ENCODE results near the gene GPR85. TPM values are rescaled to one million over a fixed set of nuclear protein-coding genes. Genes with fewer than 3 reads are reported as not detected.
"Not testable (repeated sequence)": the region's sequence is repeated elsewhere in the genome, so short reads cannot be mapped to it uniquely, and the experiment has no call there.

The GPR85 gene
- total RNA-seq, 6 experiments from 2014 or later = 2.7 to 5.6 (median 3.5) TPM

DNA sequence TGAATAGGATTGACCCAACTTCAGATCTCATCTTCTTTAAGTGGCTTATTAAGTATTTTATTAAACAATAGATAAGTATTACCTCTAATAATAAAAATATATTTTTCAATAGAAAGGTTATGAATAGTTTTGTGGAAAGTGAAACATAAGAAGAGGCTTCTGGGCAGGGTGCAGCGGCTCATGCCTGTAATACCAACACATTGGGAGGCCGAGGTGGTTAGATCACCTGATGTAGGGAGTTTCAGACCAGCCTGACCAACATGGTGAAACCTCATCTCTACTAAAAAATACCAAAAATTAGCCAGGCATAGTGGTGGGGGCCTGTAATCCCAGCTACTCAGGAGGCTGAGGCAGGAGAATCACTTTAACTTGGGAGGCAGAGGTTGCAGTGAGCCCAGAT lies 26.5 kb downstream of the GPR85 start:
- DNase-seq = no peak
- H3K9me3 Mint-ChIP-seq = no peaks in the 10 kb centered on the region
- no peaks in the 10 kb centered on the region for H3K27me3 Mint-ChIP-seq (ENCODE audit: insufficient read depth)
- no peaks in the 10 kb centered on the region for H3K36me3 Mint-ChIP-seq (ENCODE audit: low read depth)
- no peaks in the 10 kb centered on the region for H3K4me1 Mint-ChIP-seq (ENCODE audit: low read depth)
- H3K4me3 Mint-ChIP-seq = no peak overlapping the region
- no peak overlapping the region for H3K27ac Mint-ChIP-seq
- TF ChIP-seq, protein P1, sequence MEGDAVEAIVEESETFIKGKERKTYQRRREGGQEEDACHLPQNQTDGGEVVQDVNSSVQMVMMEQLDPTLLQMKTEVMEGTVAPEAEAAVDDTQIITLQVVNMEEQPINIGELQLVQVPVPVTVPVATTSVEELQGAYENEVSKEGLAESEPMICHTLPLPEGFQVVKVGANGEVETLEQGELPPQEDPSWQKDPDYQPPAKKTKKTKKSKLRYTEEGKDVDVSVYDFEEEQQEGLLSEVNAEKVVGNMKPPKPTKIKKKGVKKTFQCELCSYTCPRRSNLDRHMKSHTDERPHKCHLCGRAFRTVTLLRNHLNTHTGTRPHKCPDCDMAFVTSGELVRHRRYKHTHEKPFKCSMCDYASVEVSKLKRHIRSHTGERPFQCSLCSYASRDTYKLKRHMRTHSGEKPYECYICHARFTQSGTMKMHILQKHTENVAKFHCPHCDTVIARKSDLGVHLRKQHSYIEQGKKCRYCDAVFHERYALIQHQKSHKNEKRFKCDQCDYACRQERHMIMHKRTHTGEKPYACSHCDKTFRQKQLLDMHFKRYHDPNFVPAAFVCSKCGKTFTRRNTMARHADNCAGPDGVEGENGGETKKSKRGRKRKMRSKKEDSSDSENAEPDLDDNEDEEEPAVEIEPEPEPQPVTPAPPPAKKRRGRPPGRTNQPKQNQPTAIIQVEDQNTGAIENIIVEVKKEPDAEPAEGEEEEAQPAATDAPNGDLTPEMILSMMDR (IDR thresholded peaks at IDR 0.05) = no peak

DNA sequence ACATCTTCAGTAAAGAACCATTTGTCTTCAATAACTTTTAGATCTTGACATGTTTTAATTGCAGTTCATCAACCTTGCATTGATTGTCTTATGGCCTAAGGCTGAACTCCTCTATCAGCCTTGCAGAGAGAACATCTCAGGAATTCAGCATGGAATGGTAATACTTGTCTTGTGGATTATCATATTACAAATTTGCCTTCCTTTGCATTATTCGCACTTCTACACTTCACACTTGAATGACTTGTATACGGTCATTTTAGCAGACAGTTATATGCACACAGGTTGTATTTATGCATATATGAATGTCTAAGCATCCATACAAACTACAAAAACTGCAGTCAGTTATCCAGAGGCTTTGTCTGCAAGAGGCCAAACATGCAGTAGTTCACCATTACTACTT lies 31.7 kb downstream of the GPR85 start:
- peaks cover 2% of the 10 kb centered on the region; the same call in 1 of the 2 replicates for H3K27me3 Mint-ChIP-seq (ENCODE audit: insufficient read depth)
- DNase-seq = no peak
- TF ChIP-seq, protein P1 (IDR thresholded peaks at IDR 0.05) = no peak
- no peak overlapping the region for H3K27ac Mint-ChIP-seq
- H3K4me1 Mint-ChIP-seq (ENCODE audit: low read depth) = no peaks in the 10 kb centered on the region
- no peaks in the 10 kb centered on the region for H3K9me3 Mint-ChIP-seq
- no peak overlapping the region for H3K4me3 Mint-ChIP-seq
- no peaks in the 10 kb centered on the region for H3K36me3 Mint-ChIP-seq (ENCODE audit: low read depth)

DNA sequence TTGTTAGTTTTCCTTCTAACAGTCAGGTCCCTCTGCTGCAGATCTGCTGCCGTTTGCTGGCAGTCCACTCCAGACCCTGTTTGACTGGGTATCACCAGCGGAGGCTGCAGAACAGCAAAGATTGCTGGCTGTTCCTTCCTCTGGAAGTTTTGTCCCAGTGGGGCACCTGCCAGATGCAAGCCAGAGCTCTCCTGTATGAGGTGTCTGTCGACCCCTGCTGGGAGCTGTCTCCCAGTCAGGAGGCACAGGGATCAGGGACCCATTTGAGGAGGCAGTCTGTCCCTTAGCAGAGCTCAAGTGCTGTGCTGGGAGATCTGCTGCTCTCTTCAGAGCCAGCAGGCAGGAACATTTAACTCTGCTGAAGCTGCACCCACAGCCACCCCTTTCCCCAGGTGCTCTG lies 32.4 kb downstream of the GPR85 start:
- H3K9me3 Mint-ChIP-seq = not testable (repeated sequence)

DNA sequence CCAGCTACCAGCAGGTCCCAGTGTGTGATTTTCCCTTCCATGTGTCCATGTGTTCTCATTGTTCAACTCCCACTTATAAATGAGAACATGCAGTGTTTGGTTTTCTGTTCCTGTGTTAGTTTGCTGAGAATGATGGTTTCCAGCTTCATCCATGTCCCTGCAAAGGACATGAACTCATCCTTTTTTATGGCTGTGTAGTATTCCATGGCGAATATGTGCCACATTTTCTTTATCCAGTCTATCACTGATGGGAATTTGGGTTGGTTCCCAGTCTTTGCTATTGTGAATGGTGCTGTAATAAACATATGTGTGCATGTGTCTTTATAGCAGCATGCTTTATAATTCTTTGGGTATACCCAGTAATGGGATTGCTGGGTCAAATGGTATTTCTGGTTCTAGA lies 37.4 kb downstream of the GPR85 start:
- not testable (repeated sequence) for H3K4me1 Mint-ChIP-seq (ENCODE audit: low read depth); H3K9me3 Mint-ChIP-seq; H3K4me3 Mint-ChIP-seq; H3K27me3 Mint-ChIP-seq (ENCODE audit: insufficient read depth); H3K27ac Mint-ChIP-seq; H3K36me3 Mint-ChIP-seq (ENCODE audit: low read depth); DNase-seq

More for the DNA sequence above, 32.4 kb downstream of the GPR85 start:
- not testable (repeated sequence) for H3K27me3 Mint-ChIP-seq (ENCODE audit: insufficient read depth); H3K36me3 Mint-ChIP-seq (ENCODE audit: low read depth); H3K4me1 Mint-ChIP-seq (ENCODE audit: low read depth); DNase-seq; H3K27ac Mint-ChIP-seq; H3K4me3 Mint-ChIP-seq

DNA sequence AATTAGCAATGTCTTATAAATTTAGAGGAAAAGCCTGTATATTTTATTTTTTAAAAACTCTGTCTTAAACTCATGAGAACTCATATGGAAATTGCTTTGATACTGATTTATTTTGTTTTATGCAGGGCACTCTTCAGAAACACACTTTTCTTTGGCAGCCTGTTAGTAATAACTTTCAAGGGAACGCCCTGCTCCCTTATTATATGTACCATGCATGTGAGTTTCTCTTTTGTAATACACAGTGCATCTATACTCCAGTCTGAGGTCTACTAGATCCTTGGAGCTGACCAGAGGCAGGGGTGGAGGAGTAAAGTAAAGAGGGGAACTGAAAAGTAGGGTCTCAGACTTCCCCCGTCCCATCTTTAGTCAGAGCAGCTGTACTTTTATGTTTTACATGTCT lies 40.2 kb downstream of the GPR85 start:
- DNase-seq = no peak
- H3K9me3 Mint-ChIP-seq = no peaks in the 10 kb centered on the region
- H3K27me3 Mint-ChIP-seq (ENCODE audit: insufficient read depth) = peaks cover 1% of the 10 kb centered on the region; the same call in 1 of the 2 replicates
- no peaks in the 10 kb centered on the region for H3K4me1 Mint-ChIP-seq (ENCODE audit: low read depth)
- TF ChIP-seq, protein P1 (IDR thresholded peaks at IDR 0.05) = no peak
- no peaks in the 10 kb centered on the region for H3K36me3 Mint-ChIP-seq (ENCODE audit: low read depth)
- no peak overlapping the region for H3K27ac Mint-ChIP-seq
- no peak overlapping the region for H3K4me3 Mint-ChIP-seq

DNA sequence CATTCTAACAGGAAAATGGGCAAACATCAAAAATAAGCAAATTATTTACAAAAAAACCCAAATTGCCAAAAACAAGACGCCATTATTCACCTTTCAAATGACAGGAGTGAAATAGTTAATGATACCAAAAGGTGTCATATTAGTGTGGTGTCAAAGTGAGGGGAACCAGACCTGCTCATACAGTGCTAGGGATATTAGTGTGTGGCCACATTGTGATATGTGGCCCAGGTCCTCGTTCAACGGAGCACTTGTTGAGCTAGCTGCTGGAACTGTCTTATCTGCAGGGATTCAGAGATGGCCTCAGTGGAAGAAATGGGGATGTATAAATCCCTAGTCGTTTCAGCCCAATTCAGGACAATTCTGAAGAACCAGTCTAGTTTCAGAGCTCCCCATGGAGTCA lies 41.2 kb downstream of the GPR85 start:
- H3K4me3 Mint-ChIP-seq = no peak overlapping the region
- TF ChIP-seq, protein P1 (IDR thresholded peaks at IDR 0.05) = no peak
- no peaks in the 10 kb centered on the region for H3K36me3 Mint-ChIP-seq (ENCODE audit: low read depth)
- no peak for DNase-seq
- H3K27ac Mint-ChIP-seq = no peak overlapping the region
- H3K4me1 Mint-ChIP-seq (ENCODE audit: low read depth) = no peaks in the 10 kb centered on the region
- peaks cover 1% of the 10 kb centered on the region; the same call in 1 of the 2 replicates for H3K27me3 Mint-ChIP-seq (ENCODE audit: insufficient read depth)
- no peaks in the 10 kb centered on the region for H3K9me3 Mint-ChIP-seq

DNA sequence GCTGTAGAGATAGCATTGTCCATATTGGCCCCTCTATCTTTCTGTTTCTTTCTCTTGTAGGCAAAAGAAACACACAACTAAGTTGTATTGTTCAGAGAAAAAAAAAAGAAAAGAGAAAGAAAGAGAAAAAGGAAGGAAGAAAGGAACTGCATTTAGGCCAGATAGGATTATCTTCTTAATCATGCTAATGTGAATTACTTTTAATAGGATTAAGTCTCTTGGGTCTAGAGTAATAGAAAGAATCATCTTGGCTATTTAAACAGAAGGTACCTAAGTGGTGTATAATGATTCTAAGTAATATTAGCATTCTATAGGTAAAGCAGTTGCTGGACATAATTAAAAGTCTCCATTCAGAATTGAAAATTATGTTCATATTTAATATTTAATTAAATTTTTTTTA lies 42.2 kb downstream of the GPR85 start:
- H3K27ac Mint-ChIP-seq = no peak overlapping the region

More for the DNA sequence above, 42.2 kb downstream of the GPR85 start:
- no peaks in the 10 kb centered on the region for H3K9me3 Mint-ChIP-seq
- no peak for DNase-seq
- H3K4me3 Mint-ChIP-seq = no peak overlapping the region
- no peaks in the 10 kb centered on the region for H3K36me3 Mint-ChIP-seq (ENCODE audit: low read depth)
- H3K4me1 Mint-ChIP-seq (ENCODE audit: low read depth) = no peaks in the 10 kb centered on the region
- TF ChIP-seq, protein P1 (IDR thresholded peaks at IDR 0.05) = no peak
- H3K27me3 Mint-ChIP-seq (ENCODE audit: insufficient read depth) = peaks cover 1% of the 10 kb centered on the region; the same call in 1 of the 2 replicates

Measured in HFFc6 (cell line).